GM18870 (cell line): ENCODE data around the gene SFT2D1.

Experiments
- ATAC-seq: cut with Tn5 transposase; IDR thresholded peaks from one replicate; pipeline ENCODE4 v1.9.1; 2021; ENCODE audit warnings: moderate library complexity; ENCODE audit not compliant: unreplicated experiment

SFT2D1 gene

DNA sequence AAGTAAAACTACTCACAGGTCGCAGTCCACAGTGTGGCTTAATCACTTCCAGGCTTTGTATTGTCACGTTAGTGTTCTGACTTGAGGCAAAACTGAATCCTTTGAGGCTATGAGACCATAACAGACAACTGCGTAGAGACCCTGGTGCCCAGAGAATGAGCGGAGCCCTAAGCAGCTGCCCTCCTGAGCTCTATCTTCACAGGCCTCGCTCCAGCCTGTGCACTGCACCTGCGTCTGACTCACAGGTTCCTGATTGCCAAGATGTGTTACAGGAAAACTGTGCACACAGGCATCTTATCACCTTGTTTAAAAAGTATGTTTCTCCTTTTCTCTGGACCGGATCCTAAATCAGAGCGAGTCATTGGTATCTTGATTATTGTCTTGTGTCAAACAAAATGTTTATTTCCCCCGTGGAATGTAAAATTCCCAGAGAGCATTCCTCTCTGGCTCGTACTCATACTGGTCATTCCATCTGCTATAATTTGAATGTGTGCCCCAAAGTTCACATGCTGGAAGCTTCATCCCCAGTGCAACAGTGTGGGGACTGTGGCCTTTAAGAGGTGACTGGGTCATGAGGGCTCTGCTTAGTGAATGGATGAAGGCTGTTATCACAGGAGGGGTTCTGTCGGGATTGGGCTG lies 59.8 kb downstream of the SFT2D1 start:
- no peak for ATAC-seq

DNA sequence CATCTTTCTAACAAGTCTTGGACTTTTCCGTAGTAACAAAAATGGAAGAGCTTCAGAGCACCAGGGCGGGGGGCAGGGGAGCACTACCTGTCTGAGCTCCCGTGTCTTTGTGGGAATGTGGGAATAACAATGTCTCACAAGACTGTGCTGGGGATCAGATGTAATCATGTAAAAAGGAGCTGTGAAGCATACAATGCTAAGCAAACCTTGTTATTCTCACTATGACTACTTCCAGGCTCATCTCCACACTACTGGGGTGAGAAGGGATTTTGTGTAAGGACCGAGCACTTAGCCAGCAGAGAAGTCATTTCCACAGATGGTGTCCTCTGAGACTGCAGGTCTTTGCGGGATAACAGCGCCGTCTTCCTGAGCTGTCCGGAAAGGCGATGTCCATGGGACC lies 61.2 kb downstream of the SFT2D1 start:
- peak; percentile 71 for ATAC-seq

- ATAC-seq = no peak
These were observed 63.0 kb downstream of the SFT2D1 start for GRCh38 chr6:166279393-166279679.

GRCh38 chr6:166278579-166279392 lies 63.6 kb downstream of the SFT2D1 start:
- no peak for ATAC-seq

DNA sequence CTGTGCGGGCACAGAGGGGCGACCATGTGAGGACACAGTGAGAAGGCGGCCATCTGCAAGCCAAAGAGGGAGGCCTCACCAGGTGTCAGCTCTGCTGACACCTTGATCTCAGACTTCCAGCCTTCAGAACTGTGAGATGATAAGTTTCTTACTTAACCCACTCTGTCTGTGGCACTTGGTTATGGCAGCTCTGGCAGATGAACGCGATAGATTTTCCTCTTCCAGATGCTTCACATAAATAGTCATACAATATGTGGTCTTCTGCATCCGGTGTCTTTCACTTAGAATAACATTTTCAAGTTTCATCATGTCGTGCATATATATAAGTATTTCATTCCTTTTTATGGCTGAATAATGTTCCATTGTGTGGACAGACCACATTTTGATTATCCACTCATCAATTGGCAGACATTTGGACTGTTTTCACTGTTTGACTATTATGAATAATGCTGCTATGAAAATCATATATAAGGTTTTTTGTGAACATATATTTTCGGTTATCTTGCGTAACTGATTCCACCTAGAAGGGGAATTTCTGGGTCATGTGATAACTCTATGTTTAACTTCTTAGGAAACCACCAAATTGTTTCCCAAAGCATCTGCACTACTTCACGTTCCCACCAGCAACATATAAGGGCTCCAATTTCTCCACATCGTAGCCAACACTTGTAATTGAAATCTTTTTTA lies 64.3 kb downstream of the SFT2D1 start:
- ATAC-seq = no peak

- no peak for ATAC-seq
These were observed 65.3 kb downstream of the SFT2D1 start for GRCh38 chr6:166277018-166277417.

GRCh38 chr6:166275714-166276166 lies 66.6 kb downstream of the SFT2D1 start:
- ATAC-seq = peak; percentile 65

DNA sequence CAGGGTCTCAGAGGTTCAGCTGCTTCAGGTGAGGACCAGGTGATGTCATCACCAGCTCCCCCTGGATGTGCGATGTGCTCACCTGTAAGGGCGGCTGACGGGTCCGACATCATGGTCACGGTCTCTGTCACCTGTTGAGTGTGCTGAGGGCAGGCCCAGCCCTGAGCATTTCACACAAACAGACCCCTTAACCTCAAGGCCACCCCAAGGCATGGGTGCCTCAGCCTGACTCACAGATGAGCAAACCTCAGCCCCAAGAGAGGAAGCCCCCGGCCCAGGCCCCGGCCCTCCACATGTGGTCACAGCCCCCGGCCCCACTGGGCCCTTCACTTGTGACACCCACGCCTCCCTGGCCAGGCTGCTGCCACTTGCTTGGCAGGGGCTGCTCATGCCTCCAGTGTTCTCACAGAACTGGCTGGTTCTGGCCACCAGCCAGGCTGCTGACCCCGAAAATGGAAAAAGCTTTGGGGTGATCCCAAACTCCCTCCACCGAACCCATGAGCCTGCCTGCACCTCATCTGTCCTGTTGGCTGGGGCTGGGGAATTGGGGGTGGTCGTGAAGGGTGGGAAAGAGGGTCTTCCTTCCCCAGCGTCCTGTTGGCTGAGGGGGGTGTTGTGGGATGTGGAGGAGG lies 67.5 kb downstream of the SFT2D1 start:
- ATAC-seq = no peak

GRCh38 chr6:166274163-166274562 lies 68.2 kb downstream of the SFT2D1 start:
- ATAC-seq = no peak

GRCh38 chr6:166271376-166271765 lies 71.0 kb downstream of the SFT2D1 start:
- no peak for ATAC-seq

DNA sequence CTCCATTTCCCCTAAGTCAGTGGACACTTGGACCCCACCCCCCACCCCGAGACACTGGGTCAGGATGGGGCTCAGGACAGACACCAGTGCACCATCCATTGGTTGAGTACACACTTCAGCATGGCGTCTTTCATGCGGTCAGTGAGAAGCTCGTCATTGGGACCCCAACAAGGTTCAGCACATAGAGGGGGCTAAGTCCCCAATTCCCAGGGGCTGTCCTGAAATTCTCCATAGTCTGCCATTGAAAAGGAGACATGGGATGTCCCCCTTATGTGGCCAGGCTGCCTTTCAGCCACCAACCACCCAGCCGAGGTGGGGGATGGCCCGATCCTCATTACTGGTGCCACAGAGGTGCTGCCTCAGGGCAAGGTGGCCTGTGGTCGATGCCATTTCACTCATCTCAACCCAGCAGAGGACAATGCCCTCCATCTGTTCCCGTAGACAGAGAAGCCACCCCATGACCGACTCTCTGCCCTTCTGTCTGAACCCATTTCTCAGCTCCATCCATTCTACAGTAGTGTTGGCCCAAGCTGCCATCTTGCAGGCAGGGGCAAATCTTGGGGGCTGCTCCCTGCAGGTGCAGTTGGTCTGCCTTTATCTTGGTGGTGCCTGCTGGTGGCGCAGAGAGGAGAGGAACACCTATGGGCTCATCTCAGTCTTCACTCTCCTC lies 71.5 kb downstream of the SFT2D1 start:
- no peak for ATAC-seq
